HG03097 (cell line): Measurements from ENCODE around the gene CDC27.
"Not testable (repeated sequence)": the region's sequence is repeated elsewhere in the genome, so short reads cannot be mapped to it uniquely, and the experiment has no call there.

Experiments
- ATAC-seq: cut with Tn5 transposase; IDR thresholded peaks from one replicate; pipeline ENCODE4 v1.9.1; 2021; ENCODE audit not compliant: unreplicated experiment, low FRiP score

The CDC27 gene, protein sequence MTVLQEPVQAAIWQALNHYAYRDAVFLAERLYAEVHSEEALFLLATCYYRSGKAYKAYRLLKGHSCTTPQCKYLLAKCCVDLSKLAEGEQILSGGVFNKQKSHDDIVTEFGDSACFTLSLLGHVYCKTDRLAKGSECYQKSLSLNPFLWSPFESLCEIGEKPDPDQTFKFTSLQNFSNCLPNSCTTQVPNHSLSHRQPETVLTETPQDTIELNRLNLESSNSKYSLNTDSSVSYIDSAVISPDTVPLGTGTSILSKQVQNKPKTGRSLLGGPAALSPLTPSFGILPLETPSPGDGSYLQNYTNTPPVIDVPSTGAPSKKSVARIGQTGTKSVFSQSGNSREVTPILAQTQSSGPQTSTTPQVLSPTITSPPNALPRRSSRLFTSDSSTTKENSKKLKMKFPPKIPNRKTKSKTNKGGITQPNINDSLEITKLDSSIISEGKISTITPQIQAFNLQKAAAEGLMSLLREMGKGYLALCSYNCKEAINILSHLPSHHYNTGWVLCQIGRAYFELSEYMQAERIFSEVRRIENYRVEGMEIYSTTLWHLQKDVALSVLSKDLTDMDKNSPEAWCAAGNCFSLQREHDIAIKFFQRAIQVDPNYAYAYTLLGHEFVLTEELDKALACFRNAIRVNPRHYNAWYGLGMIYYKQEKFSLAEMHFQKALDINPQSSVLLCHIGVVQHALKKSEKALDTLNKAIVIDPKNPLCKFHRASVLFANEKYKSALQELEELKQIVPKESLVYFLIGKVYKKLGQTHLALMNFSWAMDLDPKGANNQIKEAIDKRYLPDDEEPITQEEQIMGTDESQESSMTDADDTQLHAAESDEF

GRCh38 chr17:47188876-47189731 lies at the start of gene CDC27:
TSS of gene CDC27 (minus strand) at chr17:47189295. CDS start at chr17:47189172, 123 bp downstream.
- ATAC-seq: peak; percentile 84

DNA sequence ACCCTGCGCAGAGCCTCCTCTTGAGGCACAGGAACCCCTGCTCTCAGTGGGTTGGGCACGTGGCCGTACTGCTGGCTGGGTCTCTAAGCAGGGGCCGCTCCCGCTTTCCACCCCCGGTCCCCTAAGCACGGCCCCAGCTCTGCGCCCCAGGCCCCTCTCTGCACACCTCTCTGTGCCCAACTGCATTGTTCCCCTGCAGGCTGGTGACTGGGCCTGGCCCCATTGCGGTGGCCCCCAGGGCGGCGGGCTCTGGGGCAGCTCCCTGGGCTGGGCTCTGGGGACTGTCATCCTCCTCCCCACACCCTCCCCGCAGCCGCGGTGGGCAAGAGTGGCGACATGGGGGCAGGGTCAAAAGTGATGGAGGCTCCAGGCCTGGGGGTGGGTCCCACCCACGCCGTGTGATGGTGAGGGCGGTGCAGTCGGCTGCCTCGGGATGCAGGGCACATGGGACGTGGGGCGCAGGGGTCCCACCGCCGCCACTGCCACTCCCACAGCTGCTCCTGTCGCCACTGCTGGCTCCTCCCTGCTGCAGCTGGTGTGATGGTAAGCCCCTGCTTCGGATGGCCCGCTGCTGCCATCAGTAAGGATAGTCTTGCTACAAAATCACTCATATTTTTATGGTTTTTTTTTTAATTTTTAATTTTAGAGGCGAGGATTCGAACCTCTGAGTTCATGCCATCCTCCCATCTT lies 49.4 kb upstream of the CDC27 start:
- no peak for ATAC-seq

- no peak for ATAC-seq
Observed at GRCh38 chr17:47237841-47238240, 48.7 kb upstream of the CDC27 start.

GRCh38 chr17:47235923-47236322 lies 46.8 kb upstream of the CDC27 start:
- ATAC-seq: no peak

GRCh38 chr17:47235506-47235905 lies 46.4 kb upstream of the CDC27 start:
- ATAC-seq: no peak

- ATAC-seq: no peak
Observed at GRCh38 chr17:47232465-47232864, 43.4 kb upstream of the CDC27 start.

DNA sequence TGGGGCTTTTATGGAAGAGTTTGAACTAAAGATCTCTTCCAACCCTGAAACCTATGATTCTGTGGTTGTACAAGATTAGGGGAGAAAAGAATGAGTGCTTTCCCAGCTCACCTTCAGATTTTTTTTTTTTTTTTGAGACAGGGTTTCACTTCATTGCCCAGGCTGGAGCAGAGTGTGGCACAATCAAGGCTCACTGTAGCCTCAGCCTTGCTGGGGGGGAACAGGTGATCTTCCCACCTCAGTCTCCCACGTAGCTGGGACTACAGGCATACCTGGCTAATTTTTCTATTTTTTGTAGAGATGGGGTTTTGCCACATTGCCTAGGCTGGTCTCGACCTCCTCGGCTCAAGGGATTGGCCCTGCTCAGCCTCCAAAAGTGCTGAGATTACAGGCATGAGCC lies 42.8 kb upstream of the CDC27 start:
- no peak for ATAC-seq

DNA sequence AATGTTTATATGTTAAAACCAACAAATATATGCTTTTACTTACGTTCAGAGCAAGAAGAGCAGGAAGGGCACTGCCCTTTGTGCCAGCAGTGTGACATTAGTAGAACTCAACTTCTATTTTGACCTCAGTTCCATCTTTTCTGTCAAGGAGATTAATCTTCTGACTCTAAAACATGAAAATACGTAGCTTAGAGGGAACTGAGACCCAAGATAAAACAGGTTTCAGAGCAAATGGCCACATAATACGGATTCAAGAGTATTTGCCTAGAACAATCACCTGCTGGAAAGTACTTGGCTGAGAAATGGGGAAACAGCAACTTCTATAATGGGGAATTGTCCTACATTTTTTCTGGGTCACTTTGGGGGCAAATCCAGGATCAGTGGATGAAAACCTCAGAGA lies 42.2 kb upstream of the CDC27 start:
- no peak for ATAC-seq

DNA sequence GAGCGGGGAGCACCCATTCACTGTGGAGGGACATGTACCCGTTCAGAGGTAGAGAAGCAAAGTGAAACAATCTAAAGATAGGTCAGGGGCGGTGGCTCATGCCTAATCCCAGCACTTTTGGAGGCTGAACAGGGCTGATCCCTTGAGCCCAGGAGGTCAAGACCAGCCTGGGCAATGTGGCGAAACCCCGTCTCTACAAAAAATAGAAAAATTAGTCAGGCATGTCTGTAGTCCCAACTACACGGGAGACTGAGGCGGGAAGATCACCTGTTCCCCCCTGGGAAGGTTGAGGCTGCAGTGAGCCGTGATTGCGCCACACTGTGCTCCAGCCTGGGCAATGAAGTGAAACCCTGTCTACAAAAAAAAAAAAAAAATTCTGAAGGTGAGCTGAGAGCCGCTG lies 41.8 kb upstream of the CDC27 start:
- no peak for ATAC-seq

DNA sequence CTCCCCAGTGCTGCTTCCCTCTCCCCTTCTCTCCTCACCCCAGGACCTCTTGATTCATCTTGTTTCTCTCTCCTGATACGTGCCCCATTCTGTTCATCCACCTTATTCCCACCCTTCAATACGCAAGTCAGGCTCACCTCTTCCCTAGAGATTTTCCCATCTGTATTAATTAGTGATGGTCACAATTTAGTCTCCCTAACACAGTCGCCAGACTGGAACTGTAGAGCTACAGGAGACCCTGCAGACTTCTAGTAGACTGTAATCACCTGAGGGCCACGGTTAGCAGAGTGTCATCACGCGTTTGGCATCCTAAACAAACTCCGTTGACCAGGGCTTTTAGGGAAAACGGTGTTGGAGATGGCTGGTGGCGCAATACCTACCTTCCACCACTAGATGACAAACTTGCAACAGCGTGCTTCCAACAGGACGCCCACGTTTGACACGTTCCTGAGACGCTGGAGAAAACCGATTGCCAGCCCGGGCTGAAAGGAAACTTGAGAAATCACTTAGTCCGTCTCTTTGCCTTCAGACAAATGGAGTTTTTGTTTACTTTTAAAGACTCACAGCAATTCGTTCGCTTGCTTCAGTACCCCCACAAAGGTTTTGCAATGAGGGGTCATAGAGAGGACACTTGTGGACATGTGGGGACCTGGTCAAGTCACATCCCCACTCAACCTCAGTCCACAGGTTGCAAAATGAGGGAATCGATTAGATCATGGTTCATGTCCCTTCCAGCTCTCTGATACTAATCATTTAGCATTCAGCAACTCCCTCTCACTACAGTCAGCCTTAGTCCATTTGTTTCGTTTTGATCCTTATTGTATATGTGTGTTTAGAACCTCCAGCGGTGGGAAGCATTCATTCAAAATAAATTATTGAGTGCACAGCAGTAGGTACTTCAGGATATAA lies 40.7 kb upstream of the CDC27 start:
- peak; percentile 64 for ATAC-seq

GRCh38 chr17:47227862-47228261 lies 38.8 kb upstream of the CDC27 start:
- ATAC-seq: no peak

DNA sequence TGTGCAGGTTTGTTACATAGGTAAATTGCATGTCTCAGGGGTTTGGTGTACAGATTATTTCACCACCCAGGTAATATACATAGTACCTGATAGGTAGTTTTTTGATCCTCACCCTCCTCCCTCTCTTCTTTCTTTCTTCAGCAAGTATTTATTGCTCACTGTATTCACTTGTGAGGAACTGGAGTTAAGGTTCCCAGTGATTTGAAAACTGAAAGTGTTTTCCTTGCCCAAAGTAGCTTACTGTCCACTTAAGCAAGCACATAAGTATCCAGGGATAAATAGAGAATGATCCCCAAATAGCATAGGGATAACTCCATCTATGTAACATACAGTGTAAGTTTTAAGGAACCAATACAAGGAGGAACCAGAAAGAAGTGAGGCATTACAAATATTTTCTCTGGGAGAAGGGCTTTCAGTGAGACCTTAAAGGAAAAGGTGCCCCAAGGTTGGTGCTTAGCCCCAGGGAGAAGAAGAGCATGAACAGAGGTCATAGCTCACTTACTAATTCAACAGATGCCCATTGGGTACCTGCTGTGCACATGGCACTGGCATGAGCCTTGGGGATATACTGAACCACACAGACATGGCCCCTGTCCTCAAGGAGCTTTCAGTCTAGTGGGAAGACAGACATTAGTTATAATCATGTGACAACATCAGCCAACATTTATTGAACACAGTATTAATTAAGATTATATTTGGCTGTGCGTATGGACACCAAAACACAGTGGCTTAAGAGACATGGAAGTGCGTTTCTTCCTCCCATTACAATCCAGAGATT lies 37.0 kb upstream of the CDC27 start:
- no peak for ATAC-seq

DNA sequence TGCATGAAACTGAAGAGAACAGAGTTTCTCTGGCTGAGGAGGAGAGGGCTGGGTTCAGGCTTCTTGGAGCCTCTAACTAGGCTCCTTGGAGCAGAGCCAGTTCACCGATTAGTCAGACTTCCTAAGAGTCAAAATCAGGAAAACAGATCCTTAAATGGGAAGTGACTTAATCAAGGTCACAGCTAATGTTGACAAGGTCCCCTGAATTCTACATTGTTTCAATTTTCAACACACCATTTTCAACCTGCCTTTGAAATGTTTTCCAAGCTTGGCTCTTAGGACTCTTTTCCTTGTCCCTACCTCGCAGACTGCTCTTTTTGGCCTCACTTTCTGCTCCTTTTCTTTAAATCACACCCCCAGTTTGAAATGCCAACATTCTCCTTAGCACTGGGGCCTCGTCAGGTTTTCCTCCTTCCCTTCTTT lies 36.4 kb upstream of the CDC27 start:
- ATAC-seq: no peak

- no peak for ATAC-seq
Observed at GRCh38 chr17:47224966-47225365, 35.9 kb upstream of the CDC27 start.

- ATAC-seq: not testable (repeated sequence)
Observed at GRCh38 chr17:47224077-47224476, 35.0 kb upstream of the CDC27 start.

- no peak for ATAC-seq
Observed at GRCh38 chr17:47223460-47223859, 34.4 kb upstream of the CDC27 start.

DNA sequence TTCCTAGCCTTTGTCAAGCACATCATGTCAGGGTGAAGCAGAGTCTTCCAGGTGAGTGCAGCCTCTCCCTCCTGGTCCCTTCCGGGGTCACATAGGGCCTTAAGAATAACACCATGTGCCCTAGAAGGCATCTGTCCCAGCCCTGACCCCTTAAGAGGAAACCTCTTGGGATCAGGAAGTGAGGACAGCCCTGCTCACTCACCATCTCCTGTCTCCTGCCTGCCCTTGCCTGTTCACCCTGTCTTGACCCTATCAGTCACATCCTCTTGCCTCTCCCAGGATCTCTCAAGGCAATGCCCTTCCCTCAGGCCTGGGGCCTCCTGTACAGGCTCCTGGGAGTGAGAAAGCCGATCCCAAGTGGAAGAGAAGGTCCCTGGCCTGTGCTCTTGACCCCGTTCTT lies 33.9 kb upstream of the CDC27 start:
- ATAC-seq: no peak

GRCh38 chr17:47222047-47222446 lies 33.0 kb upstream of the CDC27 start:
- no peak for ATAC-seq
